C4-2B (cell line): ENCODE results near the gene KLHL17.

Experiments
- ZFX ChIP-seq: fragments of 450-650 bp; IDR thresholded peaks from 2 replicates; pipeline ENCODE4 v1.6.1; 2017
- TF ChIP-seq, protein P1 (sequence below): fragments of 450-650 bp; conservative IDR thresholded peaks from 2 replicates; pipeline ENCODE4 v1.5.1; 2017; ENCODE audit warnings: mild to moderate bottlenecking

DNA sequence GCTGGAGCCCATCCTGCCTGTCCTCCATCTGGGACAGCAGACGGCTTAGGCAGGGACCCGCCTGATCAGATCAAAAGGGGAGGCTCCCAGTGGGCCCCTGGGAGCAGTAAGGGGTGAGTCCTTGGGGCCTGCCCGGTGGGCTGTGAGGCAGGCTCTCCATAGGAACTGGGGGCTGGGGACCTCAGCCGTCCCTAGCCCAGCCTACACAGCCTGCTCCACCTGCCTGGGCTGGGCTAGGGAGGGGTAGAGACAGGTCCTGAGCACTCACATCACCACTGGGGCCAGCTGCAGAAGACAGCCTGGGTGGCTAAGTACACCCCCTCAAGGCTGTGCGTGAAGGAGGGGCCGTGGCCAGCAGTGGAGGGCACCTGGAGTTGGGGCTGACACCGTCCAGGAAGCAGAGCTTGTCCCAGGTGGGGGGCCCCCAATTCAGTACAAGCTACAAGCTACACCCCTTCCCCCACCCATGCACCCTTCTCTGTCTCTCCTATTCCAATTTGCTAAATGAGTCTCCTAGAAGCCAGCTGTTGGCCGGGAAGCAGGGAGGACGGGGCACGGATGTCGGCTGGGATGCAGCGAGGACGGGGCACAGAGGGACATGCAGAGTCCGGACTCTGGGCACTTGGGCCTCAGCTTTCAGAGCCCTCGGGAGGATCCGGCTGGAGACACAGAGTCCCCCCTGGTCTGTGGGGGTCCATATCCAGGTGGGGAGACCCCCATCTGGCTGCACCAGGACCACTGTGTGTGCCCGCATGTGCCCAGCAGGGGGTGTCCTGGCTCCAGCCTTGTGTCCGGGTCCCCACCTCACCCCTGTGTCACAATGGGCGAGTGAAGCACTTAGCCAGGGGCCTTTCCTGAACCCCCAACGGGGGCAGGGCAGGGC is 54.7 kb downstream of the KLHL17 start:
- TF ChIP-seq, protein P1, sequence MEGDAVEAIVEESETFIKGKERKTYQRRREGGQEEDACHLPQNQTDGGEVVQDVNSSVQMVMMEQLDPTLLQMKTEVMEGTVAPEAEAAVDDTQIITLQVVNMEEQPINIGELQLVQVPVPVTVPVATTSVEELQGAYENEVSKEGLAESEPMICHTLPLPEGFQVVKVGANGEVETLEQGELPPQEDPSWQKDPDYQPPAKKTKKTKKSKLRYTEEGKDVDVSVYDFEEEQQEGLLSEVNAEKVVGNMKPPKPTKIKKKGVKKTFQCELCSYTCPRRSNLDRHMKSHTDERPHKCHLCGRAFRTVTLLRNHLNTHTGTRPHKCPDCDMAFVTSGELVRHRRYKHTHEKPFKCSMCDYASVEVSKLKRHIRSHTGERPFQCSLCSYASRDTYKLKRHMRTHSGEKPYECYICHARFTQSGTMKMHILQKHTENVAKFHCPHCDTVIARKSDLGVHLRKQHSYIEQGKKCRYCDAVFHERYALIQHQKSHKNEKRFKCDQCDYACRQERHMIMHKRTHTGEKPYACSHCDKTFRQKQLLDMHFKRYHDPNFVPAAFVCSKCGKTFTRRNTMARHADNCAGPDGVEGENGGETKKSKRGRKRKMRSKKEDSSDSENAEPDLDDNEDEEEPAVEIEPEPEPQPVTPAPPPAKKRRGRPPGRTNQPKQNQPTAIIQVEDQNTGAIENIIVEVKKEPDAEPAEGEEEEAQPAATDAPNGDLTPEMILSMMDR, result no peak; the same call in 1 of the 2 replicates
- TF ChIP-seq ZFX, result no peak
